ENCODE measurements around the gene COLEC11.

The COLEC11 gene

DNA sequence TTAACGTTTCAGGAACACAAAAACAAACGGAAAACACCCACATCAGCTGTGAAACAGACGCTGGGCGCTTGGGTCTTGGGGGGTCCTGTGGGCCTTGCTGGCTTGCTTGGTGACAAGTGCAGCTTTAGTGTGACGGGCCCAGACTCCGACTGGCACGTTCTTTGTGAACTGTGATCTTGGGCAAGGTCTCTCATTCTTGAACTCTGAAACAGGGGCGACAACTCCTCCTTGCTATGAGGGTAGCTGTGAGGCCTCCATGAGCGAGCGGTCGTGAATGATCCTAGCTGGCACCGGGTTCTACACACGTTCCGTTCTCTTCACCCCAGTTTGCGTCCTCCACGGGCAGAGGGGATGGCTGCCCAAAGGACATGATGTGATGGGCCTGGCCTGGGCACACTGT, 8.7 kb upstream of the COLEC11 start:
- Histone ChIP-seq H3F3A (ENCODE audit: insufficient read depth) (peaks cover 40% of the 10 kb centered on the region), H3K9ac (ENCODE audit: low read length) (no peak overlapping the region), H3K27me3 (ENCODE audit: low read length) (no peaks in the 10 kb centered on the region), H3K27ac (ENCODE audit: low read depth, low read length) (no peak overlapping the region), H3K9me2 (replicated peaks; ENCODE audit: insufficient read depth, low read length) (no peaks in the 10 kb centered on the region), H3K4me2 (ENCODE audit: low read depth, low read length, poor library complexity, severe bottlenecking) (no peak overlapping the region), H3K79me2 (ENCODE audit: insufficient read depth, low read length) (no peaks in the 10 kb centered on the region), H3K9me3 (ENCODE audit: insufficient read depth, low read length) (no peaks in the 10 kb centered on the region), H2AFZ (ENCODE audit: low read depth, low read length, severe bottlenecking) (no peak overlapping the region), H3K4me3 (ENCODE audit: insufficient read depth, low read length, poor library complexity, severe bottlenecking) (no peak overlapping the region), H3K36me3 (ENCODE audit: low read length) (peaks cover 17% of the 10 kb centered on the region), H4K20me1 (ENCODE audit: low read depth, low read length) (0 out of 2 replicates have a peak, but pooled peaks cover 3% of the 10 kb centered on the region)
- TF ChIP-seq EZH2phosphoT487 (conservative IDR thresholded peaks at IDR 0.05; ENCODE audit: low read length): no peak
- TF ChIP-seq, protein P1, sequence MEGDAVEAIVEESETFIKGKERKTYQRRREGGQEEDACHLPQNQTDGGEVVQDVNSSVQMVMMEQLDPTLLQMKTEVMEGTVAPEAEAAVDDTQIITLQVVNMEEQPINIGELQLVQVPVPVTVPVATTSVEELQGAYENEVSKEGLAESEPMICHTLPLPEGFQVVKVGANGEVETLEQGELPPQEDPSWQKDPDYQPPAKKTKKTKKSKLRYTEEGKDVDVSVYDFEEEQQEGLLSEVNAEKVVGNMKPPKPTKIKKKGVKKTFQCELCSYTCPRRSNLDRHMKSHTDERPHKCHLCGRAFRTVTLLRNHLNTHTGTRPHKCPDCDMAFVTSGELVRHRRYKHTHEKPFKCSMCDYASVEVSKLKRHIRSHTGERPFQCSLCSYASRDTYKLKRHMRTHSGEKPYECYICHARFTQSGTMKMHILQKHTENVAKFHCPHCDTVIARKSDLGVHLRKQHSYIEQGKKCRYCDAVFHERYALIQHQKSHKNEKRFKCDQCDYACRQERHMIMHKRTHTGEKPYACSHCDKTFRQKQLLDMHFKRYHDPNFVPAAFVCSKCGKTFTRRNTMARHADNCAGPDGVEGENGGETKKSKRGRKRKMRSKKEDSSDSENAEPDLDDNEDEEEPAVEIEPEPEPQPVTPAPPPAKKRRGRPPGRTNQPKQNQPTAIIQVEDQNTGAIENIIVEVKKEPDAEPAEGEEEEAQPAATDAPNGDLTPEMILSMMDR (IDR thresholded peaks at IDR 0.05; ENCODE audit: insufficient read depth, low read length, poor library complexity, severe bottlenecking): no peak

DNA sequence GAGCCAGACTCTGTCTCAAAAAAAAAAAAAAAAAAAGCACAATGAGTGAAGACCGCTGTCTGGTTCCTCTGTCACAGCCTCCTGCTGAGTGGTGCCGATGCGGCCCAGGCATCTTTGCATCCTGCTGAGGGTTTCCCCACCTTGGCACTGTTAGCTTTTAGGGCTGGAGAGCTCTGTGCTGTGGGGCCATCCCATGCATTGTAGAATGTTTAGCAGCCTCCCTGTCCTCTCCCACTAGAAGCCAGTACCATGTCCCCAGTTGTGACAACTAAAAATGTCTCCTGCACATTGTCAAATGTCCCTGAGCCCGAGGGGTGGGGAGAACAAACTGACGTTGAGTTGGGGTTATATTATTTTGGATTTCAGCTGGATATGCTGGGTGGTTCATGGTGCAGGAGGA, 7.9 kb upstream of the COLEC11 start:
- Histone ChIP-seq H3K27me3 (ENCODE audit: low read length) (no peaks in the 10 kb centered on the region), H3K9me2 (replicated peaks; ENCODE audit: insufficient read depth, low read length) (no peaks in the 10 kb centered on the region), H3K79me2 (ENCODE audit: insufficient read depth, low read length) (no peaks in the 10 kb centered on the region), H3K36me3 (ENCODE audit: low read length) (peaks cover 10% of the 10 kb centered on the region; the same call in 1 of the 2 replicates), H3K27ac (ENCODE audit: low read depth, low read length) (no peak overlapping the region), H4K20me1 (ENCODE audit: low read depth, low read length) (no peaks in the 10 kb centered on the region), H3K4me2 (ENCODE audit: low read depth, low read length, poor library complexity, severe bottlenecking) (no peak overlapping the region), H3K9me3 (ENCODE audit: insufficient read depth, low read length) (no peaks in the 10 kb centered on the region), H3F3A (ENCODE audit: insufficient read depth) (peaks cover 32% of the 10 kb centered on the region), H2AFZ (ENCODE audit: low read depth, low read length, severe bottlenecking) (no peak overlapping the region), H3K9ac (ENCODE audit: low read length) (no peak overlapping the region), H3K4me3 (ENCODE audit: insufficient read depth, low read length, poor library complexity, severe bottlenecking) (no peak overlapping the region)
- no peak for TF ChIP-seq EZH2phosphoT487 (conservative IDR thresholded peaks at IDR 0.05; ENCODE audit: low read length)
- TF ChIP-seq, protein P1 (IDR thresholded peaks at IDR 0.05; ENCODE audit: insufficient read depth, low read length, poor library complexity, severe bottlenecking): no peak

DNA sequence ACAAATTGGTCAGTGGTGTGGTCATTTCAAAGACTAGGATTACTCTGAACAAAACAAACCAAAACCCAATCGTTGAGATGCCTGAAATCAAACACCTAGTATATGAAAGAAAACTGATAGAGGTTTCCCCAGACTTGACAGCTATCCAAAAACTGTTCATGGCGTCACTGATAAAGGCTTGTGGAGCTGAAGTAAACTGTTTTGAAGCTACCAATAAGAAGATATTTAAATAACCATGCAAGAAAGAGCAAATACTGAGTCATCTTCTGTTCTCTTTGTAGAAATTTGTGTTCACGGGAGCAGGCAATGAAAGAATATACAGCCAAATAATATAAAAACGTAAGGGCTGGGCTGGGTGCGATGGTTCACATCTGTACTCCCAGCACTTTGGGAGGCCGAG, 7.5 kb upstream of the COLEC11 start:
- Histone ChIP-seq H3K4me2 (ENCODE audit: low read depth, low read length, poor library complexity, severe bottlenecking) (no peak overlapping the region), H4K20me1 (ENCODE audit: low read depth, low read length) (no peaks in the 10 kb centered on the region), H3K9me2 (replicated peaks; ENCODE audit: insufficient read depth, low read length) (no peaks in the 10 kb centered on the region), H3K9ac (ENCODE audit: low read length) (no peak overlapping the region), H3K79me2 (ENCODE audit: insufficient read depth, low read length) (no peaks in the 10 kb centered on the region), H2AFZ (ENCODE audit: low read depth, low read length, severe bottlenecking) (no peak overlapping the region), H3K27ac (ENCODE audit: low read depth, low read length) (no peak overlapping the region), H3K9me3 (ENCODE audit: insufficient read depth, low read length) (no peaks in the 10 kb centered on the region), H3K4me3 (ENCODE audit: insufficient read depth, low read length, poor library complexity, severe bottlenecking) (no peak overlapping the region), H3K36me3 (ENCODE audit: low read length) (peaks cover 10% of the 10 kb centered on the region; the same call in 1 of the 2 replicates), H3K27me3 (ENCODE audit: low read length) (no peaks in the 10 kb centered on the region), H3F3A (ENCODE audit: insufficient read depth) (peaks cover 27% of the 10 kb centered on the region)
- no peak for TF ChIP-seq EZH2phosphoT487 (conservative IDR thresholded peaks at IDR 0.05; ENCODE audit: low read length)
- TF ChIP-seq, protein P1 (IDR thresholded peaks at IDR 0.05; ENCODE audit: insufficient read depth, low read length, poor library complexity, severe bottlenecking): no peak

Measured in SU-DHL-6 (cell line).